Erythroblast (primary cell): ENCODE data around the gene COL7A1.

Experiments
- GATA1 ChIP-seq: IDR thresholded peaks from 2 replicates; pipeline ENCODE4 v1.6.1; 2011; ENCODE audit warnings: low read depth, mild to moderate bottlenecking, control low read depth, low read length, moderate library complexity
- POLR2A ChIP-seq: IDR thresholded peaks from 2 replicates; pipeline ENCODE4 v1.6.1; 2011; ENCODE audit warnings: mild to moderate bottlenecking, low read length

DNA sequence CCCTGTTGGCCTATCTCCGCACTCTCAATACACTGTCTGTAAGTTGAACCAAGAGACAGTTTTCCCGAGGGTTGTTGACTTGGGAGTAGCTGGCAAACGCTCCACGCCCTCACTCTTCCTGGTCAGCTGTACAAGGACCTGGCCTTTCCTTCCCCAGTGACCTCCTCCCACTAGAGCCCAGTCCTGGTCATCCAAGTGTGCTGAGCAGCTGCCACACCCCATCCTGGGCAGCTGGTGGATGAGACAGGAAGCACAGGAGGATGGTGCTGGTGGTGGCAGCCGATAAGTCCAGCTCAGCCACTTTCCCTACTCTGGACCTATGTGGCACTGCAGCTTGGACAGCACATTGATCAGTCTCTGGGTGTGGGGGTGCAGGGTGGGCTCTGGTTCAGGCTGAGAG, 58.3 kb downstream of the COL7A1 start:
- no peak for TF ChIP-seq POLR2A
- TF ChIP-seq GATA1 = no peak
